Skeletal muscle satellite cell (primary cell): ENCODE results near the gene SPOCD1.

Experiments used
- H3K27me3 ChIP-seq: 2 replicates; pipeline ENCODE4 v1.7.0; 2013; ENCODE audit warnings: low read length; ENCODE audit not compliant: control insufficient read depth, insufficient read depth
- H3K36me3 ChIP-seq: 2 replicates; pipeline ENCODE4 v1.7.0; 2013; ENCODE audit warnings: mild to moderate bottlenecking, control low read depth, low read length; ENCODE audit not compliant: insufficient read depth
- H3K4me1 ChIP-seq: 2 replicates; pipeline ENCODE4 v1.7.0; 2013; ENCODE audit warnings: low read length; ENCODE audit not compliant: control insufficient read depth, insufficient read depth
- H3K4me2 ChIP-seq: 2 replicates; pipeline ENCODE4 v1.7.0; 2013; ENCODE audit warnings: mild to moderate bottlenecking, low read length
- H3K4me3 ChIP-seq: 2 replicates; pipeline ENCODE4 v1.7.0; 2013; ENCODE audit warnings: low read length
- H3K9ac ChIP-seq: 2 replicates; pipeline ENCODE4 v1.7.0; 2013; ENCODE audit warnings: mild to moderate bottlenecking, low read depth, low read length, moderate library complexity
- H3K9me3 ChIP-seq: replicated peaks from 2 replicates; pipeline ENCODE4 v1.7.0; 2013; ENCODE audit warnings: mild to moderate bottlenecking, control low read depth, low read length

Gene SPOCD1

DNA sequence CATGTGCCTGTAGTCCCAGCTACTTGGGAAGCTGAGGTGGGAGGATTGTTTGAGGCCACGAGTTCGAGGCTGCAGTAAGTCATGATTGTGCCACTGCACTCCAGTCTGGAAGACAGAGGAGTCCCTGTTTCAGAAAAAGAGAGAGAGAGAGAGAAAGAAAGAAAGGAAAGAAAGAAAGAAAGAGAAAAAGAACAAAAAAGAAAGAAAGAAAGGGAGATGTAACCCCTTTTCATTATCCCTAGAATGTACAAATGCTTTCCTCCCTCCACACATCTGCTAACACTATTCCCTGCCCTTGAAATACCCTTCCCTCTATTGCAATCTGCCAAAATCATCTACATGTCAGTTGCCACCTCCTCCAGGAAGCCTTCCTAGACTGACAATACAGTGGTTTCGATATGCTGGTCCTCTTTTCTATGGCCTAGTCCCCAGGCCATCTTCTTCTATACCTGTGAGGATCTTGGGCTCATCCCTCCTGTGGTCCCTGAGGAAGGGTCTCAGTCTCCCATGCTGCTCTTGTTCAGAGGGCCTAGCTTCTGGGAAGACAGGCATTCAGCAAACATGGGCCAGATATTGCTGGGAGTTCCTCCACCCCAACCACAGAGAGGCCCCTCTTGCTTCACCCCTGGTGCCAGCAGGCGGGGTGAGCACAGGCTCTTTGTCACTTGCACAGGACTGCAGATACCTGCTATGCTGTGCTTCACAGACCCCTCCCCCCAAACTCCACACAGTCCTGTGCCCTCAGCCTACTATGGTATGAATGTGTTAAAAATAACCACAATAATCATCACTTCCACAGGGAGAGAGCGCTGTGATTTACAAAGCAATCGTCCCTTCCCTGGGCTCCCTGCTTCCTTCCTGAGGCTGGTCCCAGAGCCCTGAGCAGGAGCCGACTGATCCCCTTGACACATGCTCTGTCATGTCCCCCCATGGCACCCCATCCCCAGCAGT lies 65.8 kb downstream of the SPOCD1 start:
- Histone ChIP-seq H3K9ac (no peak overlapping the region), H3K4me2 (no peak overlapping the region), H3K4me1 (peaks cover 31% of the 10 kb centered on the region), H3K27me3 (no peaks in the 10 kb centered on the region), H3K4me3 (no peak overlapping the region), H3K36me3 (no peaks in the 10 kb centered on the region), H3K9me3 (no peaks in the 10 kb centered on the region)

DNA sequence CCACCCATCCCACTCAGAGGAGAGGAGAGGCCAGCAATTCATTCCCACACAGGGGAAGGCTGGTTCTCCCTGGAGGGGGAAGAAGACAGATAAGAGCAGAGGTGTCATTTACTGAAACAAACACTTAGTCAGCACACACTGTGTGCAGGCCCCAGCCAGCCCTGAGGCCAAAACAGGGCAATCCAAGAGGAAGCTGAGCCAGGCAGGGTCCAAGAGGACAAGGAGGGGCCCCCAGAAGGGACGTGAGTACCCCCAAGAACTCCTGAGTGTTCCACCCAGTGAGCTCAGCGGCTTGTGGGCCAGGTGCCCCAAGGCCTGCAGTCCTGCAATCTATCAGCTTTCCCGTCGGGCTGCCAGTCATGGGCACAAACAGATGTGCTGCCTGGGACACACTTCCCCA lies 67.5 kb downstream of the SPOCD1 start:
- H3K4me3 ChIP-seq: no peak overlapping the region
- H3K9ac ChIP-seq: no peak overlapping the region
- H3K4me1 ChIP-seq: peaks cover 14% of the 10 kb centered on the region
- no peaks in the 10 kb centered on the region for H3K27me3 ChIP-seq
- no peaks in the 10 kb centered on the region for H3K9me3 ChIP-seq
- H3K36me3 ChIP-seq: no peaks in the 10 kb centered on the region
- H3K4me2 ChIP-seq: no peak overlapping the region

DNA sequence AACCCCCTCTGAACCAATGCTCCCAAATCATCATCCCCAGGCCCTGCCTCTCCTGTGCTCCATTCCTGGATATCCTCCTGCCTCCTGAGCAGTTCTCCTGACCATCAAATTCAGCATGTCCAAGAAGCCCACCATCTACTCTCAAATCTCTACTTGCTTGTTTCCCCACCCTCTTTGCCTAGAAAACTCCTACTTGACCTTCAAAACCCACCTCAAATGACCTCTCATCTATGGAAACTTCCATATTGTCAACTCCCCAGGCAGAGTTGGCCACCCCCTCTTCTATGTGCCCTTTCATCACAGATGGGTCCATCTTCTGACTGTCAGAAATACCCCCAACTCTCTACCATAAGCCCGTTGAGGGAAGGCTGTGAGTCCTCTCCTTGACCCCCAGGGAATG lies 68.5 kb downstream of the SPOCD1 start:
- H3K9me3 ChIP-seq: no peaks in the 10 kb centered on the region
- H3K4me1 ChIP-seq: peaks cover 8% of the 10 kb centered on the region
- no peak overlapping the region for H3K4me2 ChIP-seq
- H3K4me3 ChIP-seq: no peak overlapping the region
- no peaks in the 10 kb centered on the region for H3K36me3 ChIP-seq
- no peak overlapping the region for H3K9ac ChIP-seq
- H3K27me3 ChIP-seq: no peaks in the 10 kb centered on the region

DNA sequence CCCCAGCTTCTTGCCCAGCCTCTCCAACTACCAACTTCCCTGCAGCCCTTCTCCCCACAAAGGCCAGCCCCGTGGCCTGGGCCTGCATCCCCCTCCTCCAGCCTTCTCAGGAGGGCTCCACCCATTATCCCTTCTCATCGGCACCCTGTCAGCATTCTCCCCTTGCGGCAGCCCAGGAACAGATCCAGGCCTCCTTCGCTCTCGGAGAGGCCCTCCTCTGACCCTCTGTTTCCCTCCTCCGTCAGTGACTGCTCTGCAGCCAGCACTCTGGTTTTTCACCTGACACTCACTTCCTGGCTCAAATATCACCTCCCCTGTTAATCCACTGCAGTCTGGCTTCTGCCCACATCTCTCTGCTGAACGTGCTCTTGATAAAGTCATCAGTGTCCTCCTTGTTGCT lies 69.1 kb downstream of the SPOCD1 start:
- H3K9ac ChIP-seq: no peak overlapping the region
- H3K4me3 ChIP-seq: no peak overlapping the region
- H3K27me3 ChIP-seq: no peaks in the 10 kb centered on the region
- no peaks in the 10 kb centered on the region for H3K9me3 ChIP-seq
- H3K36me3 ChIP-seq: no peaks in the 10 kb centered on the region
- no peak overlapping the region for H3K4me2 ChIP-seq
- H3K4me1 ChIP-seq: peaks cover 8% of the 10 kb centered on the region

DNA sequence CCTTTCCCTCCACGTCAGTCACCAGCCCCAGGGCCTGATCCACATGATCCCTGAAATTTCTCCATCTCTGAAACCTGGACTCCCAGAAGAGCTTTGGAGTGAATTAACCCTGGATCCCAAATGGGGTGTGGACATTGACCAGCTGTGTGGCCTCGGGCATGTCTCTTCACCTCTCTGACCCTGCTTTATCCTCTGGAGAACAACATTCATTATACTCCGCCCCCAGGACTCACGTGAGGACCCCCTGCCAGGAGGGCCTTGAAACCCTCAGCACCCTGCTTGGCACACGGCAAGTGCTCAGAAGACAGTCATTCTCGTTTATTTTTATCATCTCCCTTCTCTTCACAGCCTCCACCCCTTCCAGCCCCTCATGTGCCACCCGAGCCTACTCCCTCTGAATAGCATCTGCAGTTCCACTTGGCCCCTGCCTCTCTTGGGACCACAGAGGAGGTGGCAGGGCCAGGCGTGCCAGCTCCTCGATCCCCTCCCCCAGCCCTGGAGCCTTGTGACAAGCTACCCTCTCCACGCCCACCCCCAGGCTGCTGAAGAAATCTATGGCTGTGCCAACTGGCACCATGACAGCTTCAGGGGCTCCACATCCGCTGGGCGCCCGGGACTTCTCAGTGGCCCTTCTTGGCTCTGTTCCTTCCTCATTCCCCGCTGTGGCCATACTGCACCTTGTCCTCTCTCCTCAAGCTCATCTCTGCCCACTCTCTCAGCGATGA lies 69.7 kb downstream of the SPOCD1 start:
- no peaks in the 10 kb centered on the region for H3K9me3 ChIP-seq
- H3K4me3 ChIP-seq: no peak overlapping the region
- no peaks in the 10 kb centered on the region for H3K36me3 ChIP-seq
- H3K9ac ChIP-seq: no peak overlapping the region
- no peaks in the 10 kb centered on the region for H3K27me3 ChIP-seq
- H3K4me1 ChIP-seq: peaks cover 8% of the 10 kb centered on the region
- no peak overlapping the region for H3K4me2 ChIP-seq

DNA sequence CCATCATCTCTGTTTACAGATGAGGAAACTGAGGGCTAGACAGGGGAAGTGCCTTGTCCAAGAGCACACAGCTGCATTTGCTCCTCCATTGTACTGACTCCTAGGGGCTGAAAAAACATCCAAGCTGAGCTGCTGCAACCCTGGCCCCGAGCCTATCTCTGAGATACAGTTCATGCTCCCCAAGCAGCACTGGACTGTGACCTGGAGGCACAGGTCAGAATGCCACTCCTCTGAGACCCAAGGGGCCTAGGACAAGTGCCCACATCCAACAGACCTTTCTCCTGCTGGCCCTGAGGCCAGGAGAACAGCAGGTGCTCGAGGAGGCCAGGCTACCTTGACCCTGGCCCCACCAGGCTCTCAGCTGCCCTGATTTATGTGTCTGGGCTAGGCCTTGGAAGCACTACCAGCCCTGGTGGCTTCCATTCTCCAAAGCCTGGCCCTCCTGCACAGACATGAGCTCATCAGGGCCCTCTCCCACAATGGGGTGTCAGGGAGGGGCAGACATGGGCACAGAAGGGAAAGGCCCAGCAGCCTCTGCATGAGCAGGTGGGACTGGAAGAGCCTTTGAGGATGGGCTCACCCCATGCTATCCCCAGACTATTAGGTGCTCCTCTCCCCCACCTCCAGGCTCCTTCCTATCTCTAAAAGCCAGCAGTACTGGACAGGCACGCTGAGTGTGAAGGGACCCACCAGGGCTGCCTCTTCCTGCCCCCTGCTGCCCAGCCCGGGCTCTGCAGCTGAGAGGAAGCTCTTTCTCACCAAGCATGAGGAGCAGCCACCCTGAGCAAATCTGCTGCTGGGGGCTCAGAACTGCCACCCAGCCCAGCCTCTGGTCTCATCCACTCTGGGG lies 70.5 kb downstream of the SPOCD1 start:
- Histone ChIP-seq H3K9me3 (no peaks in the 10 kb centered on the region), H3K4me1 (no peaks in the 10 kb centered on the region), H3K9ac (no peak overlapping the region), H3K36me3 (no peaks in the 10 kb centered on the region), H3K4me3 (no peak overlapping the region), H3K4me2 (no peak overlapping the region), H3K27me3 (no peaks in the 10 kb centered on the region)

DNA sequence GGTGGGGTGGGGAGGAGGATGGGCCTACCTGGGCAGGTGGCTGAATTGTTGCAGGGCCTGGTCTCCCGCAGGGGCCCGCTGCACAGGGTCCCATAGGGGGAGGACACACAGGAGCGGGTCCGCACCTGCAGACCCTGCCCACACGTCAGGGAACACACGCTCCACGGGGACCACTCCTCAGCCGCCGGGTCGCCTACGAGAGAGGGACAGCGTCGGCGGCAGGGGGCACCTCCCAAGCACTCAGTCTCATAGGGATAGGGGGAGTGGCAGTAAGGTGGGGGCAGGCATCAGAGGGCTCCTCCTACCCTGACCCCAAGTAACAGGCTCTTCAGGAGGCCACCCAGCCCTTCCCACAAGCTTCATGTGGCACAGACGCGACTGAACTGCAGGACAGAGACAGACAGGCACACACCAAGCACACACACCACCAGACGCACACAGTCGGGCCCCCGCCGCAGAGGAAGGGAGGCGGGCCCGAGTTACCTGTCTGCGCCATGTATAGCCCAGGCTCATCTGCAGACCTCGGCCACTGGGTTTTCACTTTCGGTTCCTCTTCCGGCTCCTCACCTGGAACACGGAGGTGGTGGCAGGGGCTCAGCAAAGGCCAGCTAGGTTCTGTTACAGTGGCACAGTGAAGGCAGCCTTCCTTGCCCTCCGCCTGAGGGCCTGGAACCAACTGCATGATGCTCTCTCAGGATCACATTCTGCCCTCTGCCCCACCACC lies 71.5 kb downstream of the SPOCD1 start:
- H3K9ac ChIP-seq: no peak overlapping the region
- H3K4me1 ChIP-seq: no peaks in the 10 kb centered on the region
- no peak overlapping the region for H3K4me2 ChIP-seq
- no peak overlapping the region for H3K4me3 ChIP-seq
- H3K9me3 ChIP-seq: no peaks in the 10 kb centered on the region
- H3K36me3 ChIP-seq: no peaks in the 10 kb centered on the region
- no peaks in the 10 kb centered on the region for H3K27me3 ChIP-seq

DNA sequence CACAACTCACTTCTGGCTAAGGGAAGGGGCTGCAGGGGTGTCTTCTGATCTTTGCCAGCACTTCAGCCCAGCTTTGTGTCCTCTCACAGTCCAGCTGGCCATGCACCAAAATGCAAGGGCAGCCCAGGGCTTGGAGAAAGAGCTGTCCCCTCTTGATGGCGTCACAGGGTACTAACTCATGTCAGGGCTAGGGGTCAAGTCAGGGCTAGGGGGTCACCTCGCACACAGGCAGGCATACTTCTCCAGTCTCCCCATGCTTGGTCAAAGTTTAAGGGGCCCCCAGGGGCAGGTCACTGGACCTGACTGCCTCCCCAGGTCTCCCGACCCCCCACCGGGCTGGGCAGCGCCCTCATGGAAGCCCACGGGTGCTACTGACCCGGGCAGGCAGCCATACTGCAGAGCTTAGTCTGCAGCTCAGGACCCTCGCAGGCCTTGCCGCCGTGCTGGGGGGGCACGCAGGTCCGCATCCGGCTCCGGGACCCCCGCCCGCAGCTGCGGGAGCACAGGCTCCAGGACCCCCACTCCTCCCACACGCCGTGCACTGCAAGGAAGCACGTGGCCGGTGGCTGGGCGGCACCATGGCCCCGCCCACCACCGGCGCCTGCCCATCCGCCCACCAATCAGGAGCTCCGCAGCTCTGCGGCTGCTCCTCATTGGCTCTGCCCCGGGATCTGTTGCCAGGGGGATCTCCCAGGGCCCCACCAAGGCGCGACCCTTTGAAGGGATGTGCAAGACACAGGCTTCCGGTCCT lies 73.2 kb downstream of the SPOCD1 start:
- Histone ChIP-seq H3K9ac (no peak overlapping the region), H3K9me3 (no peaks in the 10 kb centered on the region), H3K36me3 (no peaks in the 10 kb centered on the region), H3K4me2 (no peak overlapping the region), H3K27me3 (no peaks in the 10 kb centered on the region), H3K4me1 (no peaks in the 10 kb centered on the region), H3K4me3 (no peak overlapping the region)
